Smooth muscle cell of the brain vasculature (primary cell): ENCODE results near the gene HPN.
"Not testable (repeated sequence)": the region's sequence is repeated elsewhere in the genome, so short reads cannot be mapped to it uniquely, and the experiment has no call there.

Experiments used
- DNase-seq: peaks from one replicate; pipeline ENCODE4 v3.0.0-alpha.2; 2012; ENCODE audit warnings: low read depth, low spot score

The HPN gene

DNA sequence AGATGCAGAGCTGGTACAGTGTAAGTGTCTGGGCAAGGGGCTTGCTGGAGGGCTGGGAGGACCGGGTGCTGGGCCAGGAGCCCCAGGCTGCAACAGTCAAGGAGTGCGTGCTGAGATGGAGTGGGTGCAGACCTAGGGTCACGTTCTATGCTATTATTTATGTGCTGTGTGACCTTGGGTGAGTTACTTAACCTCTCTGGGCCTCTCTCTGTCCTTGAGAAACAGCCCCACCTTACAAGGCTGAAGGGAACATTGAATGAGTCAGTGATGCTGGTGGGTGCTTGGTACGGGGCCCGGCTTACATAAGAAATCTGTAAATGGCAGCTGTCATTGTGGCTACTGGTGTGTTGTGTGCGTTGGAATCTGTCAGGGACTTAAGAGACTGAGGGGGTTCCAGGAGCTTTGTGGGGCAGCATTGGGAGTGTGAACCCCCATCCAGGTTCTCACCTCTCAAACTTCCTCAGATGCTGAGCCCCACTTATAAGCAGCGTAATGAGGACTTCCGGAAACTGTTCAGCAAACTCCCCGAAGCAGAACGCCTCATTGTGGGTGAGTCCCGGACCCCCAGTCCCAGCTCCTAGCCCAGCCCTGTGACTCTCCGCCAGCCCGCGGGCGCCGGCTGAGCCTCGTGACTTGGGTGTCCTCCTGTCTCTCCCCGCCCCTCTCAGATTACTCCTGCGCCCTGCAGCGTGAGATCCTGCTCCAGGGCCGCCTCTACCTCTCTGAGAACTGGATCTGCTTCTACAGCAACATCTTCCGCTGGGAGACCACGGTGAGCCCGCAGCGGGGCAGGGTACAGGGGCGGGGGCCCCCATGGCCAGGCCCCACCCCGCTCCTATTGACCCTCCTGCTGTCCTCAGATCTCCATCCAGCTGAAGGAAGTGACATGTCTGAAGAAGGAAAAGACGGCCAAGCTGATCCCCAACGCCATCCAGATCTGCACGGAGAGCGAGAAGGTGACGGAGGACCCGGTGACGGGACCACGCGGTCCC lies 31.8 kb upstream of the HPN start:
- DNase-seq = no peak

DNA sequence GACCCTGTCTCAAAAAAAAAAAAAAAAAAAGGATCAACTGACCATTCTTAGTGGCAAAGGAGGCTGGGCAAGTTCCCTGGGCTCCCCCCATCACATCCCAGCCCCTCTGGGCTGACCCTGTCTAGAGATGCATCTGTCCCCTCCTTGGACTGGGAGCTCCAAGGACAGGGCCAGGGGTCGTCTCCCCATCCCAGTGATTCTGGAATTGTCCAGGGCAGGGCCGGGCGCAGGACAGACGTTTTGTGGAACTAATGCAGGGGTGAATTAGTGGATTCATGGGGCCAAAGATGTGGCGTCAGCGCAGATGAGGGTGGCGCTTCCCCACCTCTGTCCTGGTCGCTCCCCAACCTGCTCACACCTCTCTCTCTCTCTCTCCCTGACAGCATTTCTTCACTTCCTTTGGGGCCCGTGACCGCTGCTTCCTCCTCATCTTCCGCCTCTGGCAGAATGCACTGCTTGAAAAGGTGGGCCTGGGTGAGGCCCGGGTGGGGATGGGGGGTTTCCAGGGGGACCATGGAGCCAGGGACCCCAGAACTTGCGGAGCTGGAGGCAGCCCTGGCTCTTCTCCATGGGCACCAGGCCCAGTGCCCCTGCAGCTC lies 30.3 kb upstream of the HPN start:
- no peak for DNase-seq

DNA sequence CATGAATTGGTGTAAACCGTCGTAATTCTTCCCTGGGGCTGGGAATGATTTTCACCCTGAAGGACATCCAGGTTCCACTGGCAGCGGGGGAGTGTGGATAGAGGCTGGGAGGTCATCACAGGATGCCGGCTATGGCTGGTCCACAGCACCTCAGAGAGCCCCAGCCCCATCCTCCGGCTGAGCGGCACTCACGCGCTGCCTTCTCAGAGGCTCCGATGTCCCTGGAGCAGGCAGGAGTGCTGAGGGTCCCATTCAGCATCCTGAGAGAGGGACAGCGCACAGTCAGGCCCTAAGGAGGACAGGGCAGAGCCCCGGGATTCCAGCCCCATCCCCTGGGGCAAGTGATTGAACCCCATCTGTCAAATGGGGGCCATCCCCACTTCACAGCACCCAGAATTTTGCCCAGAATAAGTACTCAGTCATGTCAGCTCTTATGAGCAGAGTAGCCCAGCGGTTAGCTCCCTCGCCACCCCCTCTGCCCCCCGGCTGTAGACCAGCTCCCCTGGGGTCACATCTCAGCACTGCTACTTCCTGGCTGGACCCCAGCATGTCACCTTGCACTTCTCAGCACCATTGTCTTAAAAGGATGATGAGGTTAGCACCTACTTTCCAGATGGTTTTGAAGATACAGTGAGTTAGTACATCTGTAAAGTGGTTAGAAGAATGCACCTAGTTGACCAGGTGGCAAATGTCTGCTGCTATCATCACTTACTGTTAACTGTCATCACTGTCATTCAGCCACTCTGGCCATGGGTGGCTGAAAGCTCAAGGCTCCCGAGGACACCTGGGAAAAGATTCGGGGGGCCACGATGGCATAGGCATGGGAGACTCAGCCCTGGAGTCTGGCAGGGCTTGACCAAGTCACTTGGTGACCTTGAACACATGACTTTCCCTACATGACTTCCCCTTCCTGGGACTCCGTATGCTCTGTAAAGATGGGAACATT lies 29.5 kb upstream of the HPN start:
- no peak for DNase-seq

DNA sequence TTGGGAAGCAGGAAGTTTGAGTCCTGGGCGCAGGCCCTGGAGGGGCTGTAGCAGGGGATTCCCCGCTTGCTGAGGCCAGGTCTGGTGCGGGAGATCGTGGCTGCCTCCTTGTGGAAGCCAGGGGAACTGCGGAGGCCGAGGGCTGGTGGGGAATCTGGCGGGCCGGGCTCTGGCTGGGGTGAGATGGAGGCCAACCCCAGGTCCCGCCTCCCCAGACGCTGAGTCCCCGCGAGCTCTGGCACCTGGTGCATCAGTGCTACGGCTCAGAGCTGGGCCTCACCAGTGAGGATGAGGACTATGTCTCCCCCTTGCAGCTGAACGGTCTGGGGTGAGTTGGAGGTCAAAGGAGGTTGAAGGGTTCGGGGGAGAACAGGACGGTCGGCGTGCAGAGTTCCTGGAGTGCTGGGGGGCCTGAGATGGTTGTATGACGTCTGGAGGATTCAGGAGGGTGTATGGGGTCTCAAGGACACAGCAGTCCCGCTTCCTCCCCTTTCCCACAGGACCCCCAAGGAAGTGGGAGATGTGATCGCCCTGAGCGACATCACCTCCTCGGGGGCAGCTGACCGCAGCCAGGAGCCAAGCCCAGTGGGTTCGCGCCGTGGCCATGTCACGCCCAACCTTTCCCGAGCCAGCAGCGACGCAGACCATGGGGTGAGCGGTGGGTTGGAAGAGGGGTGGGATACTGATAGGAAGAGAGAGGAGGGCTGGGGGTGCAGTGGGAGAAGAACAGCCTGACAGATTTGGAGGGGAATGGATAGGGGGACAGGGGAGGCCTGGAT lies 28.3 kb upstream of the HPN start:
- no peak for DNase-seq

DNA sequence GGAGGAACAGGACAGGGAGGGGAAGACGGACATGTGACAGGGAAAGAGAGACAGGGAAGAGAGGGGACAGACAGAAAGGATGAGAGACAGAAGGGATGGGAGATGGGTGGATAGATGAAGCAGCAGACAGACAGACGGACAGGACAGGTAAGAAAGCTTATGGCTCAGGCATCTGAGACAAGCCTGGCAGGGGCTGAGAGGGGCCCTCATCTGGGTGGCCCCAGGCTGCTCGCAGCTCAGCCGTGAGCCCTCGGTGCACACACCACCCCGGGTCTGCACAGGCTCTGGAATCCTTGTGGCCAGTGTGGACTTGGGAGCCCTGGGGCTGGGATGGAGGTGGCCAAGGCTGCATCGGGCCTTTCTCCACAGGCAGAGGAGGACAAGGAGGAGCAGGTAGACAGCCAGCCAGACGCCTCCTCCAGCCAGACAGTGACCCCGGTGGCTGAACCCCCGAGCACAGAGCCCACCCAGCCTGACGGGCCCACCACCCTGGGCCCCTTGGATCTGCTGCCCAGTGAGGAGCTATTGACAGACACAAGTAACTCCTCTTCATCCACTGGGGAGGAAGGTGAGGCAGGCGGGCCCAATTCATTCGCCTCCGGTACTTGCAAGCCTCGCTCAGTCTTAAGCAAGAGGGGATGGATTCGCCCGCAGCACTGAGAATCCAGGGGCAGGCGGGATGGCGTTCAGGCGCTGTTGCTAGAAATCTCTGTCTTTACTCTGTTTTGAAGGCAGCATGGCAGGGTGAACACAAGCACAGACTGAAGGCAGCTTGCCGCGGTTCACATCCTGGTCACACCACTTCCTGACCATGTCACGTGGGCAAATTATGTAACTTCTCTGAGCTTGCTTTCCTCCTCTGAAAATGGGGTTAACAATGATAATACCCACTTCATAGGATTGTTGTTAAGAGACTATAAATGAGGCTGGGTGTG lies 27.4 kb upstream of the HPN start:
- no peak for DNase-seq

DNA sequence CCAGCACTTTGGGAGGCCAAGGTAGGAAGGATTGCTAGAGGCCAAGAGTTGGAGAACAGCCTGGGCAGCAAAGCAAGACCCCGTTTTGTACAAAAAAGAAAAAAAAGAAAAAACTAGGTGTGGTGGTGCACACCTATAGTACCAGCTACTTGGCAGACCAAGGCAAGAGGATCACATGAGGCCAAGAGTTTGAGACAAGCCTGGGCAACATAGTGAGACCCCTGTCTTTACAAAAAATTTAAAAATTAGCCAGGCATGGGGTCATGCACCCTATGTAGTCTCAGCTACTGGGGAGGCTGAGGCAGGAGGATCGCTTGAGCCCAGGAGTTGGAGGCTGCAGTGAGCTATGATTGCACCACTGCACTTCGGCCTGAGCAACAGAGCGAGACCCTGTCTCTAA lies 26.7 kb upstream of the HPN start:
- DNase-seq = not testable (repeated sequence)

DNA sequence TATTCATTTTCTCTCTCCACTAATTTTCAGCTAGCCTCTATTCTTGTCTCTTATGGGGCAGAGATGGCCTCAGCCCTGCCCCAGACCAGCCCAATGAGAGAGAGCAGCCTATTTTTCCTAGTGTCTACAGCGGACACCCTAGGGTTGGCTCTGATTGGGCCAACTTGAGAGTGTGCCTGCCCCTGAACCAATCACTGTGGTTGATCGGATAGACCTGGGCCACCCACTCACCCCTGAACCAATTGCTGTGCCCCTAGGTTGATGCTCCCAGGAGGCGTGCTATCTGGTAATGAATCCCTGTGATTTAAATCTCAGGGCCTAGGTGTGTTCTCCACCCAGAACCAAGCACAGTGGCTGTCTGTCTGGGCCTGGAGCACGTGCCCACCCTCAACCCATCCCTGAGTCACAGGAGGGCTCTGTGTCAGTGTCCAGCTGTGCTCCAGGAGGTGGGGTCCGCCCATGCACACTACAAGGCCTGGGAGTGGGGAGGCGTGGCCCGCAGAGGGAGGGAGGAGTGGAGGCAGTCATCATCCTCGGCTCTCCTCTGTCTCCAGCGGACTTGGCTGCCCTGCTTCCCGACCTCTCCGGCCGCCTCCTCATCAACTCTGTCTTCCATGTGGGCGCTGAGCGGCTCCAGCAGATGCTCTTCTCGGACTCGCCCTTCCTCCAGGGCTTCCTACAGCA lies 26.1 kb upstream of the HPN start:
- no peak for DNase-seq

DNA sequence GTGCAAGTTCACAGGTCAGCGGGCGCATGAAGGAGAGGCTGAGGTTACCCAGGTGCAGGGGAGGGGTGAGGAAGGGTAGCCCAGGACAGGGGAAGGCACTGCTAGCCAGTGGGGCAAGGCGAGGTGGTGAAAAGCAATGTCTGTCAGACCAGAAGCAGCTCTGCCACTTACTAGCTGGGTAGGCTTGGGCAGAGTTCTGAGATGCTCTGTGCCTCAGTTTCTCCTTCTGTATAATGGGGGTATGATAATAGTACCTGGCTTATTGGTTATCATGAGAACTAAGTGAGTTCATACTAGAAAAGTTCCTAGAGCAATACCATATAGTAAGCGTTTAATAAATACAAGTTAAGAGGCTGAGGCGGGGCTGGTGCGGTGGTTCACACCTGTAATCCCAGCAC lies 25.6 kb upstream of the HPN start:
- DNase-seq = no peak

DNA sequence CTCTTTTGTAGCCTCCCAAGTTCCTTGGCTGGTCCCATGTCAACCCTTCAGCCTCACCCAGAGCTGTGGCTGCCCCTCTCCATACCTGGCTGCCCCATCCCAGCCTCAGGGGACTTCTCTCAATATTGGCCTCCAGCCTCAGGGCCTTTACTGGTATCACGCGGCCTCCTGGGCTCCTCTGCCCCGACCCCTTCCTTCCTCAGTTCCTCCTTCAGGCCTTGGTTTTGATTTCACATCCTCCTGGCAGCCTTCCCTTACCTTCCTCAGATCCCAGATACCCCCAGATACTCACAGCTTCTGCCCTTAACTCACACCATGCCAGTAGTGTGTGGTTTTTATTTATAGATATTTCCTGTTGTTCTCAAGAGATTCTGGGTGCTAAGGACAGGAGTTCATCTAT lies 24.0 kb upstream of the HPN start:
- no peak for DNase-seq

DNA sequence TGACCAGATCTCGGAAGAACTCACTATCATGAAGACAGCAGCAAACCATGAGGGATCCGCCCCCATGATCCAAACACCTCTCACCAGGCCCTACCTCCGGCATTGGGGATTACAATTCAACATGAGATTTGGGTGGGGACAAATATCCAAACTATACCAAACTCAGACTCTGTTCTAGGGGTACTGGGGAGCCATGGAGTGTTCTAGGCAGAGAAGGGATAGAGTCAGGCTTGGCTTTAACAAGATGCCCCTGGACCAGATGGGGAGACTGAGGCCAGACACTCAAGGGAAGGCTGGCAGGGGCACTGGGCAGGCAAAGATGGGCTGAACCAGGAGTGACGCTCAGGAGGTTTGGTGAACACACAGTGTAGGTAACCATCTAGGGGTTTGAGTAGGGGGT lies 23.1 kb upstream of the HPN start:
- DNase-seq = no peak

DNA sequence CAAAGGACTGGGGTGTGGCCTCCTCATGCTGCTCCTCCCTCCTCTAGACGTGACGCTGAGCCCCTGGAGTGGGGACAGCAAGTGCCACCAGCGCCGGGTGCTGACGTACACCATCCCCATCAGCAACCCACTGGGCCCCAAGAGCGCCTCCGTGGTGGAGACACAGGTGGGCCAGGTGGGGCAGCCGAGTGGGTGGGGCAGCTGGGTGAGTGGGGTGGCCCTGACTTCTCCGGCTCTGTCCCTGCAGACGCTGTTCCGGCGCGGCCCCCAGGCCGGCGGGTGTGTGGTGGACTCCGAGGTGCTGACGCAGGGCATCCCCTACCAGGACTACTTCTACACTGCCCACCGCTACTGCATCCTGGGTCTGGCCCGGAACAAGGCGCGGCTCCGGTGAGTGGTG lies 22.4 kb upstream of the HPN start:
- DNase-seq = no peak

DNA sequence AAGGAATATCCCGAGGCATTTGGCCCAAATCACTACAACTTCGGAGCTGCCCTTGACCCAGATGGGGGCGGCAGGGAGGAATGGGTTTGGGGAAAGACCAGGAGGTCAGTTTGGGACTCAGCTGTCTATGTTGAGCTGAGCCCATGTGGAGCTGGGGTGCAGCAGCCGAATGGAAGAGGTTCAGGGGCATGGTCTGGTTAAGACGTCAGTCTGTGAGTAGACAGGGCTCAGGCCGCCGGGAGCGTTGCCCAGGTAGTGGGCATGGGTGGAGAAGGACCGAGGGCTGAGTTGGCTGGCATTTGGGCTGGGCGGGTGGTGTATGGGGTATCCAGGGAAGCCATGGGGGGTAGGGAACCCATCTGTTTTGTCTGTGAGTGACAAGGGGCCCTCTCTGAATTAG lies 20.5 kb upstream of the HPN start:
- no peak for DNase-seq

DNA sequence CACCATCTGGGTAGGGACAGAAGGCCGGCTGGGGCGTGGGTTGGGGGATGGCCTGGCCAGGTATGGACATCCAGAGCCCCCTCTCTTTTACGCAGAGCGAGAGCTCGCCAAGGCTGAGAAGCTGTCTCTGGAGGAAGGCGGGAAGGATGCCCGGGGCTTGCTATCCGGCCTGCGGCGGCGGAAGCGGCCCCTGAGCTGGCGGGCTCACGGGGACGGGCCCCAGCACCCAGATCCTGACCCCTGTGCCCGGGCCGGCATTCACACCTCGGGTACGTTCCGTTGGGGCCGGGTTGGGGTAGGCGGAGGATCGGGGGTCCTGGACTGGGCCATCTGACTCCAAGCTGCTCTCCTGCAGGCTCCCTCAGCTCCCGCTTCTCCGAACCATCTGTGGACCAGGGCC lies 19.9 kb upstream of the HPN start:
- no peak for DNase-seq

DNA sequence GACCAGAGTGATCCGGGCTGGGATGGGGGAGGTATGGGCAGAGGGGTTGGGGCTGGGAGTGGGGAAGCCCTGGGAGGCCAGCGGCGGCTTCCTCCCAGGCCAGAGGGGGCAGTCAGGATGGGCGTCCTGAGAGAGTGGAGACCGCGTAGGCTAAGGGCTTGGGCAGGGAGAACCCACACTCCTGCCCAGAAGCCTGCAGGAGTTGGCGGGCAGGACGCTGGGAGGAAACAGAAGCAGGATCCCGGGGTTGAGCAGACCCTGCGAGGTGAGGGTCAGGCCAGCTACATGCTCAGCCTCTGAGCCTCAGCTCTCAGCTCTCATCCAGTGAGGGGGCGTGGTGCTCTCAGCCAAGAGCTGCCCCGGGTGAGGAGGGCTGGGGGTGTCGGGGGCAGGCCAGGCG lies 19.1 kb upstream of the HPN start:
- DNase-seq = no peak

DNA sequence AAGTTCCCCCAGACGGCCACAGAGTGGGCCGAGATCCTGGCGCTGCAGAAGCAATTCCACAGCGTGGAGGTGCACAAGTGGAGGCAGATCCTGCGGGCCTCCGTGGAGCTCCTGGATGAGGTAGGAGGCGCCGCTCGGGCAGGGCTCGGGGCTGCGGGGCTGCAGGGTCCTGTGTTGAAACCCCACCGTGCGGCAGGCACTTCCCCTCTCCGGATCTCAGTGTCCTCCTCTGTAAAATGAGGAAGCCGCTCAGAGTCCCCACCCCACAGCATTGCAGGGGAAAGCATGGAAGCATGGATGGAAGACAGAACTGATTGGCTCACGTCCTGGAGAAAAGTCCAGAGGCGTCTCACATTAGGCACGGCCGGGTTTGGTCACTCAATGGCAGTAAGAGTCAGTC lies 18.1 kb upstream of the HPN start:
- no peak for DNase-seq

DNA sequence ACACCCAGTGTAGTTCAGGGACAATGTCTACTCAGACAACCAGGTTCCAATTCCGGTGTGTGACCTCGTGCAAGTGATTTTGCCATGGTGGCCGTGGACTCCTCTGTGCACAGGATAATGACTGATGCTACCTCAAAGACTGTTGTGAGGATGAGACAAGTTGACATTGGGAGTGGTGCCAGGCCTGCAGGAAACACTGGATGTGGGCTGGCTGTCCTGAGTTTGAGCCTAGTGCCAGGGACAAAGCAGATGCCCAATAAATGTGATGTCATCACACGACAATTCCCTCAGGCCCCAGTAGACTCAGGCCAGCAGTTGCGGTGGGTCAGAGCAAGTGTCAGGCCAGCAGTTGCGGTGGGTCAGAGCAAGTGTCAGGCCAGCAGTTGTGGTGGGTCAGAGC lies 17.4 kb upstream of the HPN start:
- DNase-seq = no peak

DNA sequence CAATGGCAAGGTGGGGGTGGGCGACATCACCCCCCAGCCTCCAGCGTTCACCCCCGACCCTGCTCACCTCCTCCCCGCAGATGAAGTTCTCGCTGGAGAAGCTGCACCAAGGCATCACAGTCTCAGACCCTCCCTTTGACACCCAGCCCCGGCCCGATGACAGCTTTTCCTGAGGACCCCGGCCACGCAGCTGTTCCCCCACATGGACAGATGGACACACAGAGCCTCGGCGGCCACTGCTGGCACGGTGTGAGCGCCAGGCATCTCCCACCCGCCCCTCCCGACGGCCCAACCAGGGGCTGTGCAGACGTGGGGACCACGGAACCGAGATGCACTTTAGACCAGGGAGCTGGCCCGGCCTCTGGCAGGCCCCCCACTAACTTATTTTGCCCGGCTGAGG lies 15.6 kb upstream of the HPN start:
- DNase-seq = no peak

DNA sequence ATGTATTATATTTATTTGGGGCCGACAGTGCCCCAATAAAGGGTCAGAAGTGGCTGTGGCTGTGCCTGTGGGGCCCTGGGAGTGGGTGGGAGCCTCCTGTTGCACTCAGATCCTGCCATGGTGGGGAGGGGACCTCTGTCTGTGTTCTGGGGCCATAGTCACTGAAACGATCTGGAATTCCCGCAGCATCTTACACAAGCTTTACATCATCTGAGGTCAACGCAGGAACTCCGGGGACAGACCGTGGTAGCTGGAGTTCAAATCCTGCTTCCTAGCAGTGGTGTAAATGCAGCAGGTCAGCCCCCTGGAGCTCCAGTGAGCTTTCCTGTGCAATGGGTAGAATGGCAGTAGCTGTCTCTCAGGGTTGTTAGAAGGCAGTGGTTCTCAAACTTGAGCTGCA lies 15.1 kb upstream of the HPN start:
- DNase-seq = no peak

DNA sequence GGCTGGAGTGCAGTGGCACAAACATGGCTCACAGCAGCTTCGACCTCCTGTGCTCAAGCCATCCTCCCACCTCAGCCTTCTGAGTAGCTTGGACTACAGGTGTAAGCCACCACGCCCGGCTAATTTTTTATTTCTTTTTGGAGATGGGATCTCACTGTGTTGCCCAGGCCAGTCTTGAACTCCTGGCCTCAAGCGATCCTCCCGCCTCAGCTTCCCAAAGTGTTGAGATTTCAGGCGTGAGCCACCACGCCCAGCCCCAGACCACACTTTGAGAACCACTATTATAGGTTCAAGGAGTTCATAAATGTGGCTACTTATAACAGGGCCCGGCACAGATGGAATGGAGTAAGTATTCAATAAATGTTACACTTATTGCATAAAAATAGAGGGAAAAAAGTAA lies 14.5 kb upstream of the HPN start:
- DNase-seq = no peak
